NCI-H128 (cell line): ENCODE measurements around the gene MSANTD1.

Experiments
- DNase-seq: peaks from one replicate; lab custom pipeline; 2025; ENCODE audit not compliant: unreplicated experiment; lab: John Stamatoyannopoulos, UW

The MSANTD1 gene

GRCh38 chr4:3261411-3262207 is 12.7 kb downstream of the MSANTD1 start:
- DNase-seq: no peak

- DNase-seq: no peak
These were observed 13.5 kb downstream of the MSANTD1 start for GRCh38 chr4:3262208-3263052.

GRCh38 chr4:3263053-3263875 is 14.3 kb downstream of the MSANTD1 start:
- DNase-seq: no peak

- no peak for DNase-seq
These were observed 14.9 kb downstream of the MSANTD1 start for GRCh38 chr4:3263876-3264193.

- DNase-seq: no peak
These were observed 17.1 kb downstream of the MSANTD1 start for GRCh38 chr4:3266076-3266475.

GRCh38 chr4:3267576-3268394 is 18.8 kb downstream of the MSANTD1 start:
- DNase-seq: no peak

GRCh38 chr4:3268395-3269104 is 19.6 kb downstream of the MSANTD1 start:
- DNase-seq: no peak

- no peak for DNase-seq
These were observed 20.4 kb downstream of the MSANTD1 start for GRCh38 chr4:3269105-3269927.

- DNase-seq: no peak
These were observed 21.1 kb downstream of the MSANTD1 start for GRCh38 chr4:3269991-3270611.

- DNase-seq: no peak
These were observed 22.2 kb downstream of the MSANTD1 start for GRCh38 chr4:3271131-3271530.

GRCh38 chr4:3276986-3277385 is 28.0 kb downstream of the MSANTD1 start:
- no peak for DNase-seq

- DNase-seq: no peak
These were observed 31.5 kb downstream of the MSANTD1 start for GRCh38 chr4:3280466-3280865.

GRCh38 chr4:3283483-3283882 is 34.5 kb downstream of the MSANTD1 start:
- DNase-seq: no peak

- DNase-seq: no peak
These were observed 35.0 kb downstream of the MSANTD1 start for GRCh38 chr4:3283916-3284315.

GRCh38 chr4:3284734-3285557 is 36.0 kb downstream of the MSANTD1 start:
- DNase-seq: no peak

- DNase-seq: no peak
These were observed 36.8 kb downstream of the MSANTD1 start for GRCh38 chr4:3285558-3286334.
